ENCODE results near the gene PRICKLE2.

DNA sequence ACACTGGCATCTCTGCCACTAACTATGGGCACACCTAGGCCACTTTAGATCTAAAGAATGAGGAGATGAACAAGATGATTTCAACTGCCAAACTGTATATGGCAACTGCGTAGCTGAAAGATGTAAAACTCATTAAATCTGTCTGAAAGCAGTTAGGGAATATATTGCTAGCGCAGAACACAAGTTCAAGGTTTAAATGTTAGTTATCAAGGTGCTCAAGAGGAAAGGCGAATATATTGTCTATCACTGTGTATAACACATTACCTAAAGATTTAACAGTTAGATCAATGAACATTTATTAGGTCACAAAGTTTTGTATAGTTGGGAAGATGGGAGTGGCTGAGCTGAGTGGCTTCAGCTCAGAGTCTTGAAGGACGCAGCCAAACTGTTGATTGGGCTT is 168.0 kb downstream of the PRICKLE2 start:
- TF ChIP-seq NFYB (IDR thresholded peaks at IDR 0.05; ENCODE audit: insufficient read depth, low read depth, low read length) (no peak), CHD2 (IDR thresholded peaks at IDR 0.05; ENCODE audit: borderline replicate concordance, low read depth, low read length) (no peak), SMC3 (IDR thresholded peaks at IDR 0.05; ENCODE audit: borderline replicate concordance, low read length) (no peak), JUND (IDR thresholded peaks at IDR 0.05; ENCODE audit: low read depth, low read length) (no peak), RAD21 (IDR thresholded peaks at IDR 0.05; ENCODE audit: insufficient read depth, low read depth, low read length) (no peak), SRF (IDR thresholded peaks at IDR 0.05; ENCODE audit: low read depth in 2 of 2, low read length in 2 of 2) (no peak), MTA3 (IDR thresholded peaks at IDR 0.05; ENCODE audit: borderline replicate concordance, low read length) (no peak), FOS (IDR thresholded peaks at IDR 0.05; ENCODE audit: borderline replicate concordance, extremely low read depth, insufficient read length) (no peak), EZH2 (IDR thresholded peaks at IDR 0.05; ENCODE audit: borderline replicate concordance, control insufficient read depth, low read depth, low read length) (no peak), BHLHE40 (IDR thresholded peaks at IDR 0.05; ENCODE audit: borderline replicate concordance in 1 of 2, low read depth in 2 of 2, low read length in 1 of 2) (no peak)
- TF ChIP-seq, protein P1, sequence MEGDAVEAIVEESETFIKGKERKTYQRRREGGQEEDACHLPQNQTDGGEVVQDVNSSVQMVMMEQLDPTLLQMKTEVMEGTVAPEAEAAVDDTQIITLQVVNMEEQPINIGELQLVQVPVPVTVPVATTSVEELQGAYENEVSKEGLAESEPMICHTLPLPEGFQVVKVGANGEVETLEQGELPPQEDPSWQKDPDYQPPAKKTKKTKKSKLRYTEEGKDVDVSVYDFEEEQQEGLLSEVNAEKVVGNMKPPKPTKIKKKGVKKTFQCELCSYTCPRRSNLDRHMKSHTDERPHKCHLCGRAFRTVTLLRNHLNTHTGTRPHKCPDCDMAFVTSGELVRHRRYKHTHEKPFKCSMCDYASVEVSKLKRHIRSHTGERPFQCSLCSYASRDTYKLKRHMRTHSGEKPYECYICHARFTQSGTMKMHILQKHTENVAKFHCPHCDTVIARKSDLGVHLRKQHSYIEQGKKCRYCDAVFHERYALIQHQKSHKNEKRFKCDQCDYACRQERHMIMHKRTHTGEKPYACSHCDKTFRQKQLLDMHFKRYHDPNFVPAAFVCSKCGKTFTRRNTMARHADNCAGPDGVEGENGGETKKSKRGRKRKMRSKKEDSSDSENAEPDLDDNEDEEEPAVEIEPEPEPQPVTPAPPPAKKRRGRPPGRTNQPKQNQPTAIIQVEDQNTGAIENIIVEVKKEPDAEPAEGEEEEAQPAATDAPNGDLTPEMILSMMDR (IDR thresholded peaks at IDR 0.05 in 2 of 3, conservative IDR thresholded peaks at IDR 0.05 in 1 of 3; ENCODE audit: control insufficient read depth in 2 of 3, extremely low read depth in 1 of 3, insufficient read depth in 1 of 3, low read depth in 3 of 3, low read length in 3 of 3): no peak
- TF ChIP-seq, protein P2, sequence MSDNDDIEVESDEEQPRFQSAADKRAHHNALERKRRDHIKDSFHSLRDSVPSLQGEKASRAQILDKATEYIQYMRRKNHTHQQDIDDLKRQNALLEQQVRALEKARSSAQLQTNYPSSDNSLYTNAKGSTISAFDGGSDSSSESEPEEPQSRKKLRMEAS (IDR thresholded peaks at IDR 0.05; ENCODE audit: low read depth, low read length): no peak
- TF ChIP-seq, protein P3, sequence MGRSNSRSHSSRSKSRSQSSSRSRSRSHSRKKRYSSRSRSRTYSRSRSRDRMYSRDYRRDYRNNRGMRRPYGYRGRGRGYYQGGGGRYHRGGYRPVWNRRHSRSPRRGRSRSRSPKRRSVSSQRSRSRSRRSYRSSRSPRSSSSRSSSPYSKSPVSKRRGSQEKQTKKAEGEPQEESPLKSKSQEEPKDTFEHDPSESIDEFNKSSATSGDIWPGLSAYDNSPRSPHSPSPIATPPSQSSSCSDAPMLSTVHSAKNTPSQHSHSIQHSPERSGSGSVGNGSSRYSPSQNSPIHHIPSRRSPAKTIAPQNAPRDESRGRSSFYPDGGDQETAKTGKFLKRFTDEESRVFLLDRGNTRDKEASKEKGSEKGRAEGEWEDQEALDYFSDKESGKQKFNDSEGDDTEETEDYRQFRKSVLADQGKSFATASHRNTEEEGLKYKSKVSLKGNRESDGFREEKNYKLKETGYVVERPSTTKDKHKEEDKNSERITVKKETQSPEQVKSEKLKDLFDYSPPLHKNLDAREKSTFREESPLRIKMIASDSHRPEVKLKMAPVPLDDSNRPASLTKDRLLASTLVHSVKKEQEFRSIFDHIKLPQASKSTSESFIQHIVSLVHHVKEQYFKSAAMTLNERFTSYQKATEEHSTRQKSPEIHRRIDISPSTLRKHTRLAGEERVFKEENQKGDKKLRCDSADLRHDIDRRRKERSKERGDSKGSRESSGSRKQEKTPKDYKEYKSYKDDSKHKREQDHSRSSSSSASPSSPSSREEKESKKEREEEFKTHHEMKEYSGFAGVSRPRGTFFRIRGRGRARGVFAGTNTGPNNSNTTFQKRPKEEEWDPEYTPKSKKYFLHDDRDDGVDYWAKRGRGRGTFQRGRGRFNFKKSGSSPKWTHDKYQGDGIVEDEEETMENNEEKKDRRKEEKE (IDR thresholded peaks at IDR 0.05): no peak

Data from GM12878 (cell line).